Activated T-cell treated with anti-CD3 and anti-CD28 coated beads for 1 hour (primary cell): ENCODE data around the gene NUP107.
"Not testable (repeated sequence)": the region's sequence is repeated elsewhere in the genome, so short reads cannot be mapped to it uniquely, and the experiment has no call there.

Experiments
- DNase-seq: peaks from one replicate; pipeline ENCODE4 v3.0.0-alpha.2; 2020; ENCODE audit warnings: low read depth

Gene NUP107

DNA sequence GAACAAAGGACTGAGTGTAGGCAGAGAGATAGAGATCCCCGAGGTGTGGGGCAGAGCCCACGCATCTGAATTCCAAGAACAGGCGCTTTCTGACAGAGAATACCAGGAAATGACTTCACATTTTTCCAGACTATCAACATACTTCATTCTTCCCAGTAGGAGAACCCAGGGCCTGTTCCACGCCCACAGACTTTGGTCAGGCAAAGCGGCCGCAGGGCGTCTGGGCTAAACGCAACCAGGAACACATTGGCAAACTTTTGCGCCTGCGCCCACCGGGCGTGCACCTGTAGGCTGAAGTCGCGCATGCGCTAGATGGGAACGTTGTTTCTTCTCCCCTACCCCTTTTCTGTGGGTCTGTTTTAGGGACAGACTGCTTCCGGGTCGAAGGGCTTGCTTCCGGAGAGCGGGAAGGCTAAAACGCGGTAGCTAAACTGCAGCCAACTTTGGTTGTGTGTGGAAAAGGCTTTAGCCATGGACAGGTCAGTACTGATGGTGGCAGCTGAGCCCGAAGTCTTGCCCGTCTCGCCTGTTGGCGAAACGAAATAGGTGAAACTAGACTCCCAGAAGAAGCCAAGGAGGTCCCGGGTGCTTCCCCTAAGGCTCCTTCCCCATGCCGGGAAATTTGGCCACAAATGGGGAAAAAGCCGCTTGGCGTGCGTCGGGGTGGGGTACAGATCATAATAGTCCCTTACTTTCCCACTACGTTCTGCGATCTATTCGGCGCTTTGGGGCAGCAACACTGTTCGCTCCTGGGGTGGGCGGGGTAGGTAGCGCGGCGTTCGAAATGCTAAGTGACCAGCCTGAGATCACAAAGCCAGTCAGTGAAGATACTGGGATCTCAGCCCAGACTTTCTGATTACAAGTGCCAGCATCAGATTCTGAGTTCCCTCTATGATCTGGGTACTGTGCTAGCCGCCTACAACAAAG, at the start of gene NUP107:
Gene NUP107, plus strand, starts transcription at position 384 of the 927 bp plus-strand sequence. Its CDS starts 88 bp downstream, at position 472.
- DNase-seq, result peak; percentile 99

DNA sequence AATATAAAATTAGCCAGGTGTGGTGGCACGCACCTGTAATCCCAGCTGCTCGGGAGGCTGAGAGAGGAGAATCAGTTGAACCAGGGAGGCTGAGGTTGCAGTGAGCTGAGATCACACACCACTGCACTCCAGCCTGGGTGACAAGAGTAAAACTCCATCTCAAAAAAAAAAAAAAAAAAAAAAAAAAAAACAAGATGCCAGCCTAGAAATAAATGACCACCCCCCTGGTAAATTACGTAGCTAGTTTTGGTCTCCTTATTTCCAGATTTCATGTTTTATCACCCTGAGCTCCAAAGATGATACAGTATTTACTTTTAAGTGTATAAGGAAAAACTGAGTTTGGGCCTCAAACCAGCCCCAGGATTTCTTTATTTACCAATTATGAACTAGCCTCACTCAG, 49.3 kb upstream of the NUP107 start:
- not testable (repeated sequence) for DNase-seq

GRCh38 chr12:68638171-68638570, 48.6 kb upstream of the NUP107 start:
- DNase-seq, result no peak

- DNase-seq, result no peak
Measured at GRCh38 chr12:68638721-68639395, 47.9 kb upstream of the NUP107 start.

- no peak for DNase-seq
Measured at GRCh38 chr12:68639396-68639767, 47.4 kb upstream of the NUP107 start.

GRCh38 chr12:68641138-68641537, 45.6 kb upstream of the NUP107 start:
- no peak for DNase-seq

GRCh38 chr12:68646484-68646883, 40.3 kb upstream of the NUP107 start:
- no peak for DNase-seq

DNA sequence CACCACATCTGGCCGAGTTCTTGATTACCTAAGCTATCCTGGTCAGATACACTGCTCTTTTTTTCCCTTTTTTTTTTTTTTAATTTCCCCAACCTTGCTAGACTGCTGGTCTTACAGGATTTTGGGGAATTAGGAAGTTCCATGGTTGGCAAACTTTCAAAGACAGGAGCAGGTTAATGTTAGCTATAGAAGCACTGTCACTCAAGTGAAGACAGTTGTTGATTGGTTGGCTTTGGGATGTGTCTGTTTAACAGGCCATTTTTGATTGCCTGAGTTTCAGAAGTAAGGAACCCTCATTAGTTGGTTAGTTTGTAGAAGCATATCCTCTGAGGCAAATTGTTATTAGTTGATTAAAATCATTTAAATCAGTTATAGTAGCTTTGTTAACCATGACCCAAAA, 39.3 kb upstream of the NUP107 start:
- DNase-seq, result no peak

DNA sequence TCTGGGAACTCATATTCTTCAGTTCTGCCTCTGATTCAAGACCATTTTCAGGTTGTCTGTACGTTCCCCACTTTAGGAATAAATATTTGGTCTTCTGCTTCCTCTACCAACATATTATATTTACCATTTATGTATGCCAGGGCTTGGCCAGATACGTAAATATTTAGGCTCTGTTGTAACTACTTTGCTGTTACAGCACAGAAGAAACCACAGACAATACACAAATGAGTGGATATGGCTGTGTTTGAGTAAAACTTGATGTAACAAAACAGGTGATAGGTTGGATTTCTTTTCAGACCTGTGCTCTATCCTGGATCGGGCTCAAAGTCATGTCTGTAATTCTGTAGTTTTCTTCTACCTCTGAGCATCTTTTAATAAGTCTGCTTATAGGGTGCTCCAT, 38.6 kb upstream of the NUP107 start:
- no peak for DNase-seq

DNA sequence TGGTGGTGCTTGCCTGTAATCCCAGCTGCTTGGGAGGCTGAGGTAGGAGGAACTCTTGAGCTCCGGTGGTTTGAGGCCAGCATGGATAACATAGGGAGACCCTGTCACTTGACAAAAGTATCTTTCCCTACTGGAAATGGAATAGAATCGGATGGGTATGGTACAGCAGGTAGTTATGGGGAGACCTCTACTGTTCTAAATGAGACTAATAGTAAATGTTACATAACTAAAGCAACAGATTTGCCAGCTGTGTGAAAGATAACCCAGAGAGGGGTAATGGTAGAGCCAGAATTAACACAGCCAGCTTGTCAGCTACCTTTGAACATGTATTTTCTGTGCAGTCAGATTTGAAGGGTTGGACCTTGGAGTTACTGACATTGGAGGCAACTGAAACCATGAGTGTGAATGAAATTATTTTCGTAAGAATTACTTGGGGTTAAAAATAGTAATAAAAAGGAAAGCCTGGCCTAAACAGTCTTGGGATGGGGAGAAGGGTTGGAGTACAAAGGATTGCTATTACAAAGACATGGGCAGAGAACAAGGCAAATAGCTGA, 21.7 kb upstream of the NUP107 start:
- no peak for DNase-seq

GRCh38 chr12:68667291-68667690, 19.5 kb upstream of the NUP107 start:
- no peak for DNase-seq

- DNase-seq, result no peak
Measured at GRCh38 chr12:68667896-68668295, 18.9 kb upstream of the NUP107 start.

GRCh38 chr12:68671179-68671578, 15.6 kb upstream of the NUP107 start:
- DNase-seq, result no peak

- DNase-seq, result no peak
Measured at GRCh38 chr12:68673788-68674187, 13.0 kb upstream of the NUP107 start.

GRCh38 chr12:68674376-68674775, 12.4 kb upstream of the NUP107 start:
- no peak for DNase-seq

- DNase-seq, result peak; percentile 63
Measured at GRCh38 chr12:68675101-68675842, 11.5 kb upstream of the NUP107 start.

DNA sequence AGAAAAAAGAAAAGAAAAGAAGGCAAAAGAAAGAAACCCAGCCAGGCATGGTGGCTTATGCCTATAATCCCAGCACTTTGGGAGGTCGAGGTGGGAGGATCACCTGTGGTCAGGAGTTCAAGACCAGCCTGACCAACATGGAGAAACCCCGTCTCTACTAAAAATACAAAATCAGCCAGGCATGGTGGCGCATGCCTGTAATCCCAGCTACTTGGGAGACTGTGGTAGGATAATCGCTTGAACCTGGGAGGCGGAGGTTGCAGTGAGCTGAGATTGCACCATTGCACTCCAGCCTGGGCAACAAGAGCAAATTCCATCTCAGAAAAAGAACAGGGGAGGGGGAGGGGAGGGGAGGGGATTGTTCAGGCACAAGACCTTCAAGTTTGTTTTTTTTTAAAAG, 9.9 kb upstream of the NUP107 start:
- not testable (repeated sequence) for DNase-seq

DNA sequence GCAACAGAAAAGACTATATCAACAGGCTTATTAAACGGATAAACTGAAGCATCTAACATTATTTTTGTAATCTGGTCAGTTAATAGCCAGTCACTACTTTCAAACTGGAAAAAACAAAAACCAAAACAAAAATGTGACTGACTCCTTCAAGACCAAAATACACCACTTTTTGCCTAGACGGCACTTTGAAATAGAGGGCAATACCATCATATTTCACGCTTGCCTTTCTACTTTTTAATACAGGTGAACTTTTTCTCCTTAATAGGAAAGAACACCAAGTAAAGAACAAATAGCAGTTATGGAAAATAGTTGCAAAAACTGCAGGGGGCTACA, 550 bp upstream of the NUP107 start:
- no peak for DNase-seq

GRCh38 chr12:68695454-68695853, 8.7 kb downstream of the NUP107 start:
- no peak for DNase-seq

- no peak for DNase-seq
Measured at GRCh38 chr12:68699486-68699885, 12.7 kb downstream of the NUP107 start.

DNA sequence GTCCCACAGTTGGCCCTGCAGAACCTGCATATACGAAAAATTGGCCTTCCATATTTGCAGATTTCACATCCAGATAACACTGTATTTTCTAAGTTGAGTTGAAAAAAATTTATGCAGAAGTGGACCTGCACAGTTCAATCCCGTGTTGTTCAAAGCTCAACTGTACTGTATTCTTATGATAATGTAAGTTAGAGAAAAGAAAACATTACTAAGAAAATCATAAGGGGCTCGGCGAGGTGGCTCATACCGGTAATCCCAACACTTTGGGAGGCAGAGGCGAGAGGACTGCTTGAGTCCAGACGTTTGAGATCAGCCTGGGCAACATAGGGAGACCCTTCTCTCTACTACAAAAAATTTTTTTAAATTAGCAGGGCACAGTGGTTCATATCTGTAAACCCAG, 41.0 kb downstream of the NUP107 start:
- no peak for DNase-seq

- no peak for DNase-seq
Measured at GRCh38 chr12:68733661-68734071, 46.9 kb downstream of the NUP107 start.
